K562 (cell line): Measurements from ENCODE around the gene TFF1. TPM values are rescaled to one million over a fixed set of nuclear protein-coding genes. Genes with fewer than 3 reads are reported as not detected.

Experiments used
- CBX8 ChIP-seq: fragments of 200-600 bp; sonication (generic); IDR thresholded peaks from 2 replicates; pipeline ENCODE4 v1.6.1; 2012; ENCODE audit warnings: borderline replicate concordance, mixed run types, low read depth, mild to moderate bottlenecking, moderate library complexity, mixed read lengths, low read length, control low read depth, inconsistent platforms; ENCODE audit not compliant: poor library complexity, severe bottlenecking; ENCODE audit errors: extremely low read depth
- CREB3 ChIP-seq: fragments of 450-650 bp; conservative IDR thresholded peaks from 2 replicates; pipeline ENCODE4 v1.6.1; 2016; ENCODE audit warnings: missing genetic modification characterization, low read depth, mild to moderate bottlenecking, missing compliant biosample characterization, moderate library complexity
- FOXA1 ChIP-seq: fragments of 450-650 bp; IDR thresholded peaks from 2 replicates; pipeline ENCODE4 v1.6.1; 2016; ENCODE audit warnings: mild to moderate bottlenecking, borderline replicate concordance
- FOXP4 ChIP-seq: sonication (generic); formaldehyde crosslinking; IDR thresholded peaks from 2 replicates; pipeline ENCODE4 v1.8.0; 2022; ENCODE audit warnings: mild to moderate bottlenecking, missing genetic modification reagents, borderline replicate concordance
- GATAD2A ChIP-seq: fragments of 450-650 bp; IDR thresholded peaks from 2 replicates; pipeline ENCODE4 v1.6.1; 2017
- HCFC1 ChIP-seq: IDR thresholded peaks from 2 replicates; pipeline ENCODE4 v1.6.1; 2012; ENCODE audit warnings: low read depth, low read length, improper control_type of control experiment
- KLF1 ChIP-seq: fragments of 450-650 bp; IDR thresholded peaks from 2 replicates; pipeline ENCODE4 v1.6.1; 2016; ENCODE audit warnings: missing genetic modification characterization, missing compliant biosample characterization
- NFE2 ChIP-seq: IDR thresholded peaks from 2 replicates; pipeline ENCODE4 v1.6.1; 2014; ENCODE audit warnings: antibody characterized with exemption, low read depth
- RFX1 ChIP-seq: fragments of 450-650 bp; IDR thresholded peaks from 2 replicates; pipeline ENCODE4 v1.6.1; 2016; ENCODE audit warnings: mild to moderate bottlenecking, moderate library complexity
- RHOXF2B ChIP-seq: fragments of 250-450 bp; sonication (Bioruptor Pico); conservative IDR thresholded peaks from 2 replicates; pipeline ENCODE4 v1.5.1; 2021
- SAFB ChIP-seq: fragments of 200-400 bp; formaldehyde crosslinking; IDR thresholded peaks from 2 replicates; pipeline ENCODE4 v1.6.1; 2017; ENCODE audit warnings: low read depth, low read length, borderline replicate concordance
- SNIP1 ChIP-seq: fragments of 450-650 bp; IDR thresholded peaks from 2 replicates; pipeline ENCODE4 v1.7.1; 2017; ENCODE audit warnings: low read depth, mild to moderate bottlenecking
- STAT5B ChIP-seq: fragments of 250-450 bp; sonication (Bioruptor Pico); IDR thresholded peaks from 2 replicates; pipeline ENCODE4 v1.8.0; 2021; ENCODE audit warnings: mild to moderate bottlenecking, inconsistent platforms
- ZC3H4 ChIP-seq: sonication (generic); formaldehyde crosslinking; IDR thresholded peaks from 2 replicates; pipeline ENCODE4 v1.9.0; 2021; ENCODE audit warnings: missing genetic modification reagents, borderline replicate concordance
- ZNF253 ChIP-seq: fragments of 250-450 bp; sonication (Bioruptor Pico); conservative IDR thresholded peaks from 2 replicates; pipeline ENCODE4 v1.6.1; 2021; ENCODE audit warnings: mild to moderate bottlenecking
- ZNF316 ChIP-seq: fragments of 450-650 bp; IDR thresholded peaks from 2 replicates; pipeline ENCODE4 v1.6.1; 2016
- ZNF449 ChIP-seq: fragments of 250-450 bp; sonication (Bioruptor Pico); IDR thresholded peaks from 2 replicates; pipeline ENCODE4 v1.8.0; 2022; ENCODE audit warnings: moderate library complexity, mild to moderate bottlenecking, inconsistent platforms
- ZNF586 ChIP-seq: fragments of 450-650 bp; formaldehyde crosslinking; conservative IDR thresholded peaks from 2 replicates; pipeline ENCODE4 v1.4.0; 2020; ENCODE audit warnings: mild to moderate bottlenecking, moderate library complexity
- ZNF76 ChIP-seq: fragments of 250-450 bp; sonication (Bioruptor Pico); IDR thresholded peaks from 2 replicates; pipeline ENCODE4 v1.4.0; 2020; ENCODE audit warnings: mild to moderate bottlenecking, moderate library complexity, borderline replicate concordance
- ZZZ3 ChIP-seq: fragments of 450-650 bp; IDR thresholded peaks from 2 replicates; pipeline ENCODE4 v1.6.1; 2016; ENCODE audit warnings: antibody characterized with exemption, mild to moderate bottlenecking, moderate library complexity
- polyA plus RNA-seq, 8 experiments: library from polyadenylated mRNA; depleted of rRNA in 4 of 8; stranded (reverse) in 5 of 8; unstranded in 3 of 8; fragments of >200 nt; fragmentation: Nextera tagmentation in 2 of 8; fragmentation: Illumina TruSeq in 1 of 8; extraction: Ambion mirVana in 2 of 8; extraction: Trizol in 1 of 8; gene quantifications; 2 replicates each; pipeline versions ENCODE4 v1.2.1 to v1.2.3, GENCODE V29; 2011 to 2014; ENCODE audit warnings: inconsistent platforms in 1 of 8, missing spikeins in 1 of 8
- total RNA-seq, 7 experiments: library from RNA; depleted of rRNA in 6 of 7; stranded (reverse); fragments of >200 nt in 6 of 7; fragmentation: Illumina TruSeq in 2 of 7; extraction: Trizol in 2 of 7; gene quantifications; 2 replicates each; pipeline versions ENCODE4 v1.2.1 to v1.2.3, GENCODE V29; 2011 to 2021; ENCODE audit warnings: low replicate concordance in 1 of 7

Gene TFF1
- total and polyA plus RNA-seq, 9 of the 15 experiments (the other 6 are each of a cell fraction or from before 2014, with no cell fraction given): 0.31 TPM; not detected in 8

GRCh38 chr21:42397746-42398394 lies 31.5 kb upstream of the TFF1 start (continued):
- TF ChIP-seq FOXP4 (CRISPR knock-in tag): no peak
- no peak for TF ChIP-seq ZC3H4
- TF ChIP-seq NFE2: peak; percentile 79
- no peak for TF ChIP-seq ZZZ3
- TF ChIP-seq RHOXF2B (CRISPR knock-in tag): no peak
- no peak for TF ChIP-seq RFX1
- TF ChIP-seq FOXA1: no peak
- TF ChIP-seq SAFB: no peak
- no peak for TF ChIP-seq ZNF253
- peak; percentile 60 for TF ChIP-seq ZNF316
- TF ChIP-seq ZNF449 (CRISPR knock-in tag): no peak
- no peak for TF ChIP-seq CBX8
- no peak for TF ChIP-seq CREB3 (tag)
- TF ChIP-seq SNIP1: no peak
- no peak for TF ChIP-seq HCFC1
- no peak for TF ChIP-seq ZNF586
- no peak for TF ChIP-seq KLF1 (tag)
- no peak for TF ChIP-seq GATAD2A
- TF ChIP-seq ZNF76 (CRISPR knock-in tag): no peak
- TF ChIP-seq STAT5B: no peak
